ENCODE data around the gene CACNA1C.

DNA sequence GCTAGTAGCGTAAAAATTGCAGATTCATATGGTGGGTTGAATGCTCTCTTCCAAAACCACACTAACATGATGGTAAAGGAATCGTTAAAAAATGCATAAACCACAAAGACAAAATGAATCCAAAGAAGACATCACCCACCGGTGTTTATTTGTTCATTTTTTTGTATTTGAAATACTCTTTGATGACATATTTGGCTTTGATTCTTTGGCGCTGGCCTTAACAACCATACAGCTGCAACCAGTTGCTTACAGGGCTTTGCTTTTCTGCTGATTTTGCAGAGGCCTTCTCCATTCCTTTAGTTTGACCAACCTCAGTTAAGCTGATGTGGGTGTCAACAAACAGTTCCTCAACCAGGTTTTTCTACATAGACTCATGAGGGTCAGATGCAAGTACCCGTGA, 103.5 kb downstream of the CACNA1C start:
- TF ChIP-seq, protein P1, sequence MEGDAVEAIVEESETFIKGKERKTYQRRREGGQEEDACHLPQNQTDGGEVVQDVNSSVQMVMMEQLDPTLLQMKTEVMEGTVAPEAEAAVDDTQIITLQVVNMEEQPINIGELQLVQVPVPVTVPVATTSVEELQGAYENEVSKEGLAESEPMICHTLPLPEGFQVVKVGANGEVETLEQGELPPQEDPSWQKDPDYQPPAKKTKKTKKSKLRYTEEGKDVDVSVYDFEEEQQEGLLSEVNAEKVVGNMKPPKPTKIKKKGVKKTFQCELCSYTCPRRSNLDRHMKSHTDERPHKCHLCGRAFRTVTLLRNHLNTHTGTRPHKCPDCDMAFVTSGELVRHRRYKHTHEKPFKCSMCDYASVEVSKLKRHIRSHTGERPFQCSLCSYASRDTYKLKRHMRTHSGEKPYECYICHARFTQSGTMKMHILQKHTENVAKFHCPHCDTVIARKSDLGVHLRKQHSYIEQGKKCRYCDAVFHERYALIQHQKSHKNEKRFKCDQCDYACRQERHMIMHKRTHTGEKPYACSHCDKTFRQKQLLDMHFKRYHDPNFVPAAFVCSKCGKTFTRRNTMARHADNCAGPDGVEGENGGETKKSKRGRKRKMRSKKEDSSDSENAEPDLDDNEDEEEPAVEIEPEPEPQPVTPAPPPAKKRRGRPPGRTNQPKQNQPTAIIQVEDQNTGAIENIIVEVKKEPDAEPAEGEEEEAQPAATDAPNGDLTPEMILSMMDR (conservative IDR thresholded peaks at IDR 0.05 in 1 of 2, IDR thresholded peaks at IDR 0.05 in 1 of 2; ENCODE audit: extremely low read depth in 1 of 2, insufficient read depth in 1 of 2, low read depth in 1 of 2, low read length in 2 of 2) = no peak
- TF ChIP-seq EZH2 (IDR thresholded peaks at IDR 0.05; ENCODE audit: borderline replicate concordance, low read length) = no peak
